GM12874 (cell line): ENCODE data around the gene ASIC2.

Experiments used
- CTCF ChIP-seq: IDR thresholded peaks from 2 replicates; pipeline ENCODE4 v1.5.1; 2011; ENCODE audit warnings: low read depth, mild to moderate bottlenecking, control low read depth, low read length, moderate library complexity; ENCODE audit not compliant: insufficient read depth

ASIC2 gene

GRCh38 chr17:33217891-33218290, 75.2 kb downstream of the ASIC2 start:
- no peak for TF ChIP-seq CTCF

GRCh38 chr17:33214996-33215395, 78.1 kb downstream of the ASIC2 start:
- no peak for TF ChIP-seq CTCF

- TF ChIP-seq CTCF: no peak
Measured at GRCh38 chr17:33210285-33210684, 82.8 kb downstream of the ASIC2 start.

- no peak for TF ChIP-seq CTCF
Measured at GRCh38 chr17:33209671-33210070, 83.4 kb downstream of the ASIC2 start.

GRCh38 chr17:33207231-33207630, 85.9 kb downstream of the ASIC2 start:
- no peak for TF ChIP-seq CTCF

GRCh38 chr17:33205552-33205951, 87.5 kb downstream of the ASIC2 start:
- no peak for TF ChIP-seq CTCF

GRCh38 chr17:33204701-33205100, 88.4 kb downstream of the ASIC2 start:
- TF ChIP-seq CTCF: no peak

- TF ChIP-seq CTCF: no peak
Measured at GRCh38 chr17:33204156-33204555, 88.9 kb downstream of the ASIC2 start.
